ENCODE results near the gene TPRG1L.

- no peak for TF ChIP-seq CTCF (IDR thresholded peaks at IDR 0.05)
- no peak for TF ChIP-seq POLR2A (IDR thresholded peaks at IDR 0.05)
Observed at GRCh38 chr1:3678361-3679097, 53.7 kb downstream of the TPRG1L start.

Data from testis (tissue), 2 donors.